Epidermal melanocyte (primary cell): ENCODE data around the gene ESRRG.

ENCODE experiments used
- DNase-seq: peaks from one replicate; pipeline ENCODE4 v3.0.0; 2011; ENCODE audit warnings: low spot score; ENCODE audit not compliant: insufficient read length

The ESRRG gene

DNA sequence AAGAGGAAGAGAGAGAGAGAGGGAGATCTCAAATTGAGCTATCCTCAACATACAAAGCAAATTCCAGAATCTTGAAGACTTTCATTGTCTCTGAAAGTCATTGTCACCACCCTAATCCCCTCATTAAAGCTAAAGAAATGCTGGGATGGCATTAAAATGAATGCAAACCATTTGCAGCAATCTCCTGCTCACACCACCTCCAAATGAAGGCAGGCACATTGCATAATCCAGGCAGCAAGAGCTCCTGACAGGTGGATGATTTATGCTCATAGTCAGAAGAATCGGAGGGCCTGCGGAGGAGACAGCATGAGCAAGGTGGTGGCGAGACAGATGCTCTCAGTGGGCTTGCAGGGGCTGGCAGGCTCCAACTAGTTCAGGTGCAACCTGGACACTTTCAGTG is 90.2 kb downstream of the ESRRG start:
- DNase-seq: no peak

- DNase-seq: no peak
Observed at GRCh38 chr1:216630532-216630931, 92.7 kb downstream of the ESRRG start.

GRCh38 chr1:216627252-216627651 is 96.0 kb downstream of the ESRRG start:
- no peak for DNase-seq

GRCh38 chr1:216626394-216627067 is 96.7 kb downstream of the ESRRG start:
- DNase-seq: no peak

- DNase-seq: no peak
Observed at GRCh38 chr1:216621536-216621935, 101.7 kb downstream of the ESRRG start.

- no peak for DNase-seq
Observed at GRCh38 chr1:216617081-216617875, 106.0 kb downstream of the ESRRG start.

- DNase-seq: no peak
Observed at GRCh38 chr1:216616425-216616824, 106.8 kb downstream of the ESRRG start.

DNA sequence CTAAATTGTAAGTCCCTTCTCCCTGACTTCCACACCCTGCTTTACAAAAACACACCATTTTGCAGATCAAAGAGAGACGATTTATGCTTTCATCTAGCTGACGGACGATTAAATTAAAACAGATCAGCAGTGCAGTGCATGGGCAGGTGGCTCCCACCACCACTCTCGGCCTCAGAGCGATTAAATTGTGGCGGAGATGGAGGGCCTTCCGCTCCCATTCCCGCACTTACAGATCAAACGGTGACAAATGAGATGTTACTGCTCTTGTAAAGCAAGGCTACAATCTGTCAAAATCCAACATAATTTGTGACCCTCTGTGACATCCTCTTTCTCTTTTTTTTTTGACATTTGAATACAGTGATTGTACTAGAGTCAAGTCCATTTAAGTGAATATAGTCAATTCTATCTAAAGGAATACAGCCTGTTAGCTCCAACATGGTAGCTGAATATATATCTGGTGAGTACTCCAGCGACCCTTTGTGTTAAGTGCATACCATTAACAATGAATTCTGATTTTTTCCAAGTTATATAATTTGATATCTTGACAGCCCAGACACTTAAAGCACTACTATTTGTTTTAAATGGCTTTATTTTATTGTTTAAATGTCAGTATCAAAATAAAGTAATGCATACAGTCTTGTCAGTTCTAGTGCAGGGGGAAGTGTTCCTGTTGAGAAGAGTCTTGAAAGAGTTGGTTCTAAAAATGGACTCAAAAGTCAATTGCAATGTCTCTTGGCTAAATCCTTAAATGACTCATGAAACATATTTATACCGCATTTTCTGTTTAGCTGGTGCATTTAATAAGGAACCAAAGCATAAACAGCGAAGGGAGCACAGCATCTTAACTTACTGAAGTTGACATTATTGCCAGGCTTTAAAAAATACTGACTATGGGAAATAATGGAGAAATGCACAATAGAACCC is 109.0 kb downstream of the ESRRG start:
- no peak for DNase-seq

GRCh38 chr1:216612291-216612690 is 110.9 kb downstream of the ESRRG start:
- no peak for DNase-seq

GRCh38 chr1:216607067-216607697 is 116.0 kb downstream of the ESRRG start:
- no peak for DNase-seq

GRCh38 chr1:216606047-216606637 is 117.1 kb downstream of the ESRRG start:
- DNase-seq: no peak

GRCh38 chr1:216604771-216605170 is 118.5 kb downstream of the ESRRG start:
- no peak for DNase-seq

- peak; percentile 54 for DNase-seq
Observed at GRCh38 chr1:216600730-216601609, 122.3 kb downstream of the ESRRG start.

DNA sequence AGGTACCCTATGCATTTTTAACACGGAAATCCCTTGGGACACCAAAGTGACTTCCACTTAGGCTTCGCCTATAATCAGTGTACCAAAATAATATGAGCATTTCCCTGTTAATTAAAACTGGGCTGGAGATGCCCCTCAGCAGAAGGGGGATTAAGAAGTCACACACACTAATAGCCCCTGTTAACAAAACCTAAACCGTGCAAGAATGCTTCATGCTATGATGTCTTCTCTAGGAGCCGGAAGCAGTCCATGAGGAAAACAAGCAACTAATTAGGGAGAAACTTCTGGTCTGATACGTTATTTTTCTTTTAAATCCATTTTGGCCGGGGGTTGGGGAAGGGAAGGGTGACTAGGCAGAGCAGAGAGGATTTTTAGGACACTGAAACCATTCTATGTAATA is 123.4 kb downstream of the ESRRG start:
- DNase-seq: no peak

DNA sequence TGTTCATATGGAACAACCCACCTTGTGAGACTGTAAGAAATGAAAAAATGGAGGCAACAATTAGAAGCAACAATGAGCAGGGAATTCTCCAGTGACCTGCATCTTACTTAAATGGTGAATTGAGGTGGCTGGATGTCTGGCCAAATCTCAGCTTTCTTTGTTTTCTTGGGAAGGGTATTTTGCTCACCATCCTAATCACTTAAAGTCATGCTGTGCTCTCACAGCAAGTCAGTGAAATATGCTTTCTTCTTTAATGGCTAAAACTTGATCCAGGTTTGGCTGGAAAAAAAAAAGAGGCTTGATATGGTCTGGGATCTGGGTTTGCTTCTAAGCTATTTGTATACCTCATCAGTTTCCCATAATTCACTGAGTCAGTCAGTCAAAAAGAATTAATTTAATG is 124.8 kb downstream of the ESRRG start:
- no peak for DNase-seq

DNA sequence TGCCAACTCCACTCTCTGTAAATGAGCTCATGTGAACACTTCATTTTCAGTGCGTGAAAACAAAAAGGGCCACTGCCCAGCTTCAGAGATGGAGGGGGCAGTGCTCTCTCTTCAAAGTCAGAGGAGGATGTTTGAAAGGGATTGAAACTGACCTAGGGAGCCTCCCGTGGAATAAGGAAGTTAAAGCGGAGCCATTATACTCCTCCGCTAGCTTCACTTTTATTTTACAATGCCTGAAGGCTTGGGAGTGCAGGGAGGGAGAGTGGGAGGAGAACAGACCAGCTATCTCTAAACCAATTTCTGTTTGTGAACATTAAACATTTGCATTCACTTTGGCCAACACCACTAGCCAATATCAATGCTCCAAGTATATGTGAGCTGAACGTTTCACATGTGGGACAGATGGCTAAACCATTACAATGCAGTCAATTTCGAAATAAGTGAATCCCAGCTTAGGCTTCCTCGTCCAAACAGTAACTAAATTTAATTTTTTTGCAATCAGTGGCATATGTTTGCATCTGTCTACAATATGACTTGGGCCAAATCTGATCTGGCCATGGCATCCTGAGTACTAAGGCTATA is 126.9 kb downstream of the ESRRG start:
- no peak for DNase-seq

GRCh38 chr1:216587715-216588114 is 135.5 kb downstream of the ESRRG start:
- DNase-seq: no peak

- DNase-seq: no peak
Observed at GRCh38 chr1:216582151-216582550, 141.1 kb downstream of the ESRRG start.

DNA sequence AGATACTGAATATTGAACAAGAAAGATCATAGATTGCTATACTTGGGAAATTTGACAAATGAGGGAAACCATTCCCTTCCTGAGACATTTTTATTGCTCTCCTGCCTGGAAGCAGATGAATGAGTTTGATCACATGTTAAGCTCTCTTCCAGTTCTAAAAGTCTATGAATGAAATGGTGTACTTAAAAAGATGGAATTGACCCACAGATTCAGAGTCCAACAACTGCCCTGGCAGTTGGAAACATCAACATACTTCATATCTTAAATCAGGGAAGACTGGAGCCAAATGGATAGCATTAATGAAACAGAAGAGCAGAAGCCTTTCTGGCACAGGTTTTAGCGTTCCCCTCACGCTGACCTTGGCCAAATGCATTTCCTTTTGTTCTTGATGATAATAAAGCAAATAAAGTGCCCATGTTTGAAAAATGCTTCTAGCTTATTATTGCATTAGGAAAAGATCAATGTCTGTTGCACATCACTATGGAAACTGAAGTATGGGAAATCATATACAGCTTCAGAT is 142.6 kb downstream of the ESRRG start:
- DNase-seq: no peak
